Dendritic cell treated with granulocyte-macrophage colony-stimulating factor and Interleukin-4, amounts not matched to agents 40 ng/mL and 50 ng/mL, for 4 days (primary cell): ENCODE data around the gene JARID2.

Experiments
- H3K27ac Mint-ChIP-seq: one replicate; pipeline ENCODE4 v1.8.0; 2022; ENCODE audit warnings: mild to moderate bottlenecking, mixed read lengths
- H3K27me3 Mint-ChIP-seq: one replicate; pipeline ENCODE4 v1.8.0; 2022; ENCODE audit warnings: mild to moderate bottlenecking, mixed read lengths
- H3K36me3 Mint-ChIP-seq: one replicate; pipeline ENCODE4 v1.8.0; 2022; ENCODE audit warnings: low read depth, mixed read lengths
- H3K4me1 Mint-ChIP-seq: one replicate; pipeline ENCODE4 v1.8.0; 2022; ENCODE audit warnings: low read depth, mixed read lengths
- H3K4me3 Mint-ChIP-seq: one replicate; pipeline ENCODE4 v1.8.0; 2022; ENCODE audit warnings: mild to moderate bottlenecking, moderate library complexity, mixed read lengths
- H3K9me3 Mint-ChIP-seq: one replicate; pipeline ENCODE4 v1.8.0; 2022; ENCODE audit warnings: mixed read lengths
- intact Hi-C: fragments of 100-400 bp; cut with micrococcal nuclease; formaldehyde crosslinking; loops from one replicate; pipeline ENCODE4 v1.15.0; 2022

JARID2 gene

DNA sequence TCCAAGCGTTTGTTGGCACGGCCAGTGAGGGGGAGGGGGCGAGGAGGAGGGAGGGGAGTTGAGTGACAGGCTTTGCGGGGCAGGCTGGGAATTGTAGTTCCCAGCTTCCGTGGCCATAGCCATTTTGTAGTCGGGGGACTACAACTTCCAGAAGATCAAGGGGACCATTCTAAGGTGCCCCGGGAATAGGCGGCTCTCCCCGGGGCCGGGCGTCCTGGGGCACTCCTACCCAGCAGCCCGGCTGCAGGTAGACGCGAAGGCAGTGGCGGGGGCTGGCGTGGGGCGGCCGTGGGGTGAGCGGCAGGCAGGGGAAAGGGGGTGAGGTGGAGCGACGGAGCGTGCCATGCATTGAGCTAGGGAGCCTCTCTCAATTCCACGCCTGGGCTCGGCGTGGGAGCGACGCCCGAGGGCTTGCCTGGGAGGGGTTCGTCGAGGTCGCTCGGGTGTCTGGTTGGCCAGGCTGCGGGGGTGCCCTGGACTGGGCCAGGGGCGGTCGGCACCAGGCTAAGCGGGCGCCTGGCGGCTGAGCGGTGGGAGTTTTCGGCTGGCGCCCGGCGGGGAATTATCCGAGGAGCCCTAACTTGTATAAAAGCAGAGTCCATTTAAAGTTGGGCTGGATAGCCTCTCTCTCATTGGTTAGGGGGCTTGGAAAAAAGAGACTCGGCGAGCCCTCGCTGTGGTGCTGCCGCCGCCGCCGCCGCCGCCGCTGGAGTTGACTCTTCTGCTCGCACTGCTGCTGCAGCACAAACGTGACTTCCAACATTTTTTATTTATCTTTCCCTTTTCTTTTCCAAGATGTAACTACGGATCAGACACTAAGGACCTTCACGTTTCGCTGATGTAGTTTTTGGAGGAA, at the start of gene JARID2:
Gene JARID2 (plus strand): TSS at position 709 of the 856 bp plus-strand sequence. CDS start 471 bp downstream, outside the sequence.
- Mint-ChIP-seq H3K27me3 (no peaks in the 10 kb centered on the region), H3K9me3 (no peaks in the 10 kb centered on the region), H3K4me1 (peaks cover 26% of the 10 kb centered on the region), H3K27ac (peak within 1 kb of the TSS; percentile 92), H3K4me3 (peak within 1 kb of the TSS; percentile 85), H3K36me3 (peaks cover 30% of the 10 kb centered on the region)
- intact Hi-C loops = loop anchor here (5.0 kb wide), 3 partner anchors 178 to 1033 kb away; no protein-coding TSS in a partner anchor

DNA sequence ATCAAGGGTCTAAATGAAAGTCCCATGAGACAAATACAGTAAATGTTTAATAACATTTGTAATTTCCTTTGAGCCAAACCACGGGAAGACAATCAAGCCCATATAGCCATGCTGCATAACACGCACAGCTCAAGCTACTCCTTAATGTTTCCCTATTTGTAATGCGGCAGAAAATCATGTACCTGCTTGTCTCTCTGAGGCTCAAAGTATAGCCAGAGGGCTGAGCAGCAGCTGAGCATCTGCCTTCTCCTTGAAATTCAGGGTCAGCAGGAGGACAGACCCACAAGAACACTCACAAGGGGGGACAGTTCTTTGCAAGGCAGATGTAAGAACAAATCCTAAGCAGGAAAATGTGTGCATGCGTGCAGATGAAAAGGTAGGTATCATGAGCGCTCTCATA, 45.8 kb upstream of the JARID2 start:
- H3K27me3 Mint-ChIP-seq = peaks cover 3% of the 10 kb centered on the region
- no peaks in the 10 kb centered on the region for H3K4me1 Mint-ChIP-seq
- H3K9me3 Mint-ChIP-seq = no peaks in the 10 kb centered on the region
- intact Hi-C loops = no loop called here
- no peaks in the 10 kb centered on the region for H3K36me3 Mint-ChIP-seq
- no peak overlapping the region for H3K27ac Mint-ChIP-seq
- H3K4me3 Mint-ChIP-seq = no peak overlapping the region

DNA sequence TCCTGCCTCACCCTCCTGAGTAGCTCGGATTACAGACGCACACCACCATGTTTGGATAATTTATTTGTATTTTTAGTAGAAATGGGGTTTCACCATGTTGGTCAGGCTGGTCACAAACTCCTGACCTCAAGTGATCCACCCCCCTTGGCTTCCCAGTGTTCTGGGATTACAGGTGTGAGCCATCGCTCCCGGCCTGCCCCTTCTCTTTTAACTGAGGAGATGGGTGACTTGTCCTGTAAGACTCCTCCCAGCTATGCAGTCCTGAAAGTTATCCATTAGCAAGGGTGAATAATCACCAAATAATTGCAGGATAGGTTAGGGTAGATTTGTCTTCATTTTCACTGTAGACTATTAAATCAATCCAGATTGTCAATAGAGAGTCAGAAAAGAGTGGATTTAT, 40.5 kb upstream of the JARID2 start:
- Mint-ChIP-seq H3K9me3 (no peaks in the 10 kb centered on the region), H3K27me3 (no peaks in the 10 kb centered on the region), H3K4me3 (no peak overlapping the region), H3K4me1 (peaks cover 27% of the 10 kb centered on the region), H3K27ac (no peak overlapping the region), H3K36me3 (no peaks in the 10 kb centered on the region)
- intact Hi-C loops = no loop called here

DNA sequence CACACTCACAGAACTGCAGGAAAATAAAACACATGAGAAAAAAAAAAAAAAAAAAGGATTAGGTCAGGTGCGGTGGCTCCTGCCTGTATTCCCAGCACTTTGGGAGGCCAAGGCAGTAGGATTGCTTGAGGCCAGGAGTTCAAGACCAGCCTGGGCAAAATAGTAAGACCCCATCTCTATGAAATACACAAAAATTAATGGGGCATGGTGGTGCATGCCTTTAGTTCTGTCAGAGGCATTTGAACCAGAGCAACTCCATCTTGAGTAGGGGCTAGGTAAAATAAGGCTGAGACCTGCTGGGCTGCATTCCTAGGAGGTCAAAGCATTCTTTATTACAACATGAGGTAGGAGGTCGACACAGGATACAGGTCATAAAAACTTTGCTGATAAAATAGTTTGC, 39.0 kb upstream of the JARID2 start:
- H3K36me3 Mint-ChIP-seq = no peaks in the 10 kb centered on the region
- intact Hi-C loops = no loop called here
- no peaks in the 10 kb centered on the region for H3K27me3 Mint-ChIP-seq
- H3K27ac Mint-ChIP-seq = no peak overlapping the region
- H3K4me1 Mint-ChIP-seq = peaks cover 27% of the 10 kb centered on the region
- H3K9me3 Mint-ChIP-seq = no peaks in the 10 kb centered on the region
- H3K4me3 Mint-ChIP-seq = no peak overlapping the region

DNA sequence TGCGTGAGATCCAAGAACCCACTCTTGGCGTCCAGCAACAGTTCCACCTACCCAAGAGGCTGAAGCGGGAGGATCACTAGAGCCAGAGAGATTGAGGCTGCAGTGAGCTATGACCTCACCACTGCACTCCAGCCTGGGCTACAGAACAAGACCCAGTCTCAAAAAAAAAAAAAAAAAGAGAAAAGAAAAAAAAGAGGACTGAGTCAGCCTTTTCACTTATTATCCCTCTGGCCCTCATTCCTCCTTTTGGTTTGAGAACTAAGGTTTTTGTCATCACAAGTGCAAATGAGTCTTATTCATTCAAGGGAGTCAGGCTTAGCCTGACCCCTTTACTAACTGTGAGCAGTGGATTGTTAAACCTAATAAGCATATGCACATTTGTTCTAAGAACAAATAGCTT, 37.9 kb upstream of the JARID2 start:
- intact Hi-C loops = no loop called here
- Mint-ChIP-seq H3K27ac (no peak overlapping the region), H3K9me3 (no peaks in the 10 kb centered on the region), H3K4me3 (no peak overlapping the region), H3K4me1 (peaks cover 27% of the 10 kb centered on the region), H3K27me3 (no peaks in the 10 kb centered on the region), H3K36me3 (no peaks in the 10 kb centered on the region)

DNA sequence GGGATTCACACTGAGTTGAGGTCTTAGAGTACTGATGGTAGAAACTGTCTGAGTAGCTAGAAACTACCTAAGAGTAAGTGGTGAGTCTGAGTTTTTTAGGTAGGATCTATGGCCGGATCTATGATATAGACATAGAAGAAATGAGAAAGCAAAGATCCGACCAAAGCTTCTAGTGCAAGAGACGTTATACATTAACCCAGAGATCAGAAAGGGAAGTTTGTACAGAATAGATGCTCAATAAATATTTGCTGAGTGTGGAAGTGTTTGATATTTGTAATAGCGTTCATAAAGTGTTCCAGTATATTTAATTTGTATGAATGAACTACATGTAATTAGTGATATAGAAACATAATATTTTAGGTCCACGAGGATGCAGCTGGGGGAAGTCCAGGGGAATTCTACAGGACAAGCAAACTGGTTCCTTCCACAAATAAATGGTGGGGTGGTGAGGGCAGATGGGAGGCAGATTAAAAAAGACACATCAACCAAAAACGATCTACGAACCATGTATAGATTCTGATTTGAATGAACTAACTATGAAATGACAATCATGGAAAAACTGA, 31.9 kb upstream of the JARID2 start:
- no peaks in the 10 kb centered on the region for H3K9me3 Mint-ChIP-seq
- H3K4me1 Mint-ChIP-seq = peaks cover 7% of the 10 kb centered on the region
- H3K27ac Mint-ChIP-seq = no peak overlapping the region
- no peaks in the 10 kb centered on the region for H3K27me3 Mint-ChIP-seq
- intact Hi-C loops = no loop called here
- H3K36me3 Mint-ChIP-seq = no peaks in the 10 kb centered on the region
- no peak overlapping the region for H3K4me3 Mint-ChIP-seq

DNA sequence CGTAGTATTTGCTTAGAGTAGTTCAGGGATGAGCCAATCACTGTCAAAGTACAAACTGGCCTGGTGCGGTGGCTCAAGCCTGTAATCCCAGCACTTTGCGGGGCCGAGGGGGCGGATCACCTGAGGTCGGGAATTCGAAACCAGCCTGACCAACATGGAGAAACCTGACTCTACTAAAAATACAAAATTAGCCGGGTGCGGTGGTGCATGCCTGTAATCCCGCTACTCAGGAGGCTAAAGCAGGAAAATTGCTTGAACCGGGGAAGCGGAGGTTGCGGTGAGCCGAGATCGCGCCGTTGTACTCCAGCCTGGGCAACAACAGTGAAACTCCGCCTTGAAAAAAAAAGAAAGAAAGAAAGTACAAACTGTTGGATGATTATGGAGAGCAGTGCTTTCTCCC, 27.5 kb upstream of the JARID2 start:
- no peaks in the 10 kb centered on the region for H3K36me3 Mint-ChIP-seq
- intact Hi-C loops = no loop called here
- no peaks in the 10 kb centered on the region for H3K27me3 Mint-ChIP-seq
- H3K4me1 Mint-ChIP-seq = peaks cover 29% of the 10 kb centered on the region
- H3K9me3 Mint-ChIP-seq = no peaks in the 10 kb centered on the region
- no peak overlapping the region for H3K4me3 Mint-ChIP-seq
- H3K27ac Mint-ChIP-seq = no peak overlapping the region

DNA sequence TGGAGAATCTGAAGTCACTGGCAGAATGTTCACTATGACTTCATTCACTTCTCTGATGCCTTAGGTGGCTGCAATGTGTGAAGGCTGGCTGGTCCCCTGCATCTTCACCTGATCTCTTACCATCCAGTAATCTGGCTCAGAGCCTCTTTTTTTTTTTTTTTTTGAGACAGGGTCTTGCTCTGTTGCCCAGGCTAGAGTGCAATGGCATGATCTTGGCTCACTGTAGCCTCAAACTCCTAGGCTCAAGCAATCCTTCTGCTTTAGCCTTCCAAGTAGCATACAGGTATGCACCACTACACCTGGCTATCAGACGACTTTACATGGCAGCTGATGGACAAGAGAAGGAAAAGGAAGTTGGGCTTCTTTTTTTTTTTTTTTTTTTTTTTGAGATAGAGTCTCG, 25.8 kb upstream of the JARID2 start:
- intact Hi-C loops = no loop called here
- no peaks in the 10 kb centered on the region for H3K36me3 Mint-ChIP-seq
- no peak overlapping the region for H3K27ac Mint-ChIP-seq

DNA sequence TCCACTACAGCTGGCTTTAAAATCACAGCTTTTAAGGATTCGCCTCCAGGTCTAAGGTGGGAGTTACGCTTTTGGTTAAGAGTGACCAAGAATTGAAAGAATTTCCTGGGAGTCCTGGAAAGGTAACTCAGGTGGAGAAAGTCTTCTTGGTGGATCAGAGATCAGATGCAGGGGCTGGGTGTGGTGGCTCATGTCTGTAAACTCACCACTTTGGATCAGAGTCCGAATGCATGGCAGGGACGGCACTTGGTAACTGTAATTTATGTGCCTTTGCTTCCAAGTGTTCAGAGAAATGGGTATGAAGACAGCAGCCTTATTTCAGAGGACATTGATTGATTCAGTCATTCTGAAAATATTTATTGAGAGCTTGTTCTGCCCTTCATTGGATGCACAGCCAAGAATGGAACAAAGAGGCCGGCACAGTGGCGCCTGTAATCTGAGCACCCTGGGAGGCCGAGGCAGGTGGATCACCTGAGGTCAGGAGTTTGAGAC, 18.0 kb upstream of the JARID2 start:
- intact Hi-C loops = no loop called here
- H3K9me3 Mint-ChIP-seq = no peaks in the 10 kb centered on the region
- H3K27me3 Mint-ChIP-seq = no peaks in the 10 kb centered on the region
- H3K4me1 Mint-ChIP-seq = peaks cover 15% of the 10 kb centered on the region
- H3K27ac Mint-ChIP-seq = no peak overlapping the region
- no peaks in the 10 kb centered on the region for H3K36me3 Mint-ChIP-seq
- H3K4me3 Mint-ChIP-seq = no peak overlapping the region

More for the DNA sequence above, 25.8 kb upstream of the JARID2 start:
- no peaks in the 10 kb centered on the region for H3K27me3 Mint-ChIP-seq
- peaks cover 35% of the 10 kb centered on the region for H3K4me1 Mint-ChIP-seq
- no peak overlapping the region for H3K4me3 Mint-ChIP-seq
- no peaks in the 10 kb centered on the region for H3K9me3 Mint-ChIP-seq

DNA sequence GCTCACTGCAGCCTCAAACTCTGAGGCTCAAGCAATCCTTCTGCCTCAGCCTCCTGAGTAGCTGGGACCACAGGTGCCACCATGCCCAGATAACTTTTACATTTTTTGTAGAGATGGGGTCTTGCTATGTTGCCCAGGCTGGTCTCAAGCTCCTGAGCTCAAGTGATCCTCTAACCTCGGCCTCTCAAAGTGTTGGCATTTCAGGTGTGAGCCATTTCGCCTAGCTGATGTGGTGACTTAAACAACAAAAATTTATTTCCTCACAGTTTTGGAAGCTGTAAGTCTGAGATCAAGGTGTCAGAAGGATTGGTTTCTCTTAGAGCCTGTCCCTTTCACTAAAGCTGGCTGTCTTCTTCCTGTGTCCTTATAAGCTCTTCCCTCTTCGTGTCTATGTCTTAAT, 15.0 kb upstream of the JARID2 start:
- H3K4me1 Mint-ChIP-seq = no peaks in the 10 kb centered on the region
- no peaks in the 10 kb centered on the region for H3K36me3 Mint-ChIP-seq
- H3K27ac Mint-ChIP-seq = no peak overlapping the region
- H3K27me3 Mint-ChIP-seq = no peaks in the 10 kb centered on the region
- intact Hi-C loops = no loop called here
- no peak overlapping the region for H3K4me3 Mint-ChIP-seq
- no peaks in the 10 kb centered on the region for H3K9me3 Mint-ChIP-seq

DNA sequence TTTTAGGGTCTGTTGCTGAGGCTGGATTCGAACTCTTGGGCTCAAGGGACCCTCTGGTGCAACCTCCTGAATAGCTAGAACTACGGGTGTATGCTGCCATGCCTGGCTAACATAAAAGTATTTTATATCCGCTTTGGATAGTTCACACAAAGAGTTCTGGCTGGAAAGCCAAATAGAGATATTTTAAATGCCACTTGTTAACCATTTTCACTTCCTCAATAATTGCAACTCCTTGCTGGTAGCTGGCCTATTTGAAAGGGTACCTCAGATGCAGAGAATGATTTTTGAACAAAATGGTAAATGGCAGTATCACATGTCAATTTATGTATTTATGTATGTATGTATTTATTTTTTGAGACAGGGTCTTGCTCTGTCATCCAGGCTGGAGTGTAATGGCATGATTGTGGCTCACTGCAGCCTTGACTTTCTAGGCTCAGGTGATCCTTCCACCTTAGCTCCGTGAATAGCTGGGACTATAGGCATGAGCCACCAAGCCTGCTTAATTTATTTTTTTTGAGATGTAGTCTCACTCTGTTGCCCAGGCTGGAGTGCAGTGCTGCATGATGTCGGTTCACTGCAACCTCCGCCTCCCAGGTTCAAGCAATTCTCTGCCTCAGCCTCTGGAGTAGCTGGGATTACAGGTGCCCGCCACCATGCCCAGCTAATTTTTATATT, 12.9 kb upstream of the JARID2 start:
- Mint-ChIP-seq H3K4me3 (no peak overlapping the region), H3K4me1 (no peaks in the 10 kb centered on the region), H3K27ac (no peak overlapping the region), H3K36me3 (no peaks in the 10 kb centered on the region), H3K27me3 (no peaks in the 10 kb centered on the region), H3K9me3 (no peaks in the 10 kb centered on the region)
- intact Hi-C loops = no loop called here

DNA sequence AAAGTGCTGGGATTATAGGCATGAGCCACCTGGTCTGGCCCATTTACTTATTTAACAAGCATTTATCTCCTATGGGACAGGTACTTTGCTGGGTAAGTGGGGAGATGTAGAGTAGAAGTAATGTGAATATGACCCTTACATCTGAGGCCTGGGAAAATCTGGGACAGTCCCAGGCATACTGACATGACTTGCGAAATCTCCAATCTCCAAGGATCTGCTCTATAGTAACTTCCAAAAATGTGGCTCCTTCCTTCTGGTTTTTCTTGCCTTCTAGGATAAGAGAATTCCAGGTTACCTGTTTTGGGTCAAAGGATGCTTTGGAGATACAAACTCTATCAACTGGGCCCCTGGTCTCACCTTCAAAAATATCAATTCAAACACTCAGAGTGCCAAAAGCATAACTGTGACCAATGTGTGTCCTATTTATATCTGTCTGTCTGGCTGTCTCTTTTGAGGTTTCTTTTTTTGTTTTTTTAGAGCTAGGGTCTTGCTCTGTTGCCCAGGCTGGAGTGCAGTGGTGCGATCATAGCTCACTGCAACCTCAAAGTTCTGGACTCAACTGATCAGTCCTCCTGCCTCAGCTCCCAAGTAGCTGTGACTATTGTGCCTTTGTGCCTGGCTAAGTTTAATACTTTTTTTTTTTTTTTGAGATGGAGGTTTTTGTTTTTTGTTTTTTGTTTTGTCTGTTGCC, 11.7 kb upstream of the JARID2 start:
- no peaks in the 10 kb centered on the region for H3K9me3 Mint-ChIP-seq
- no peak overlapping the region for H3K27ac Mint-ChIP-seq
- no peaks in the 10 kb centered on the region for H3K36me3 Mint-ChIP-seq
- H3K4me1 Mint-ChIP-seq = no peaks in the 10 kb centered on the region
- H3K4me3 Mint-ChIP-seq = no peak overlapping the region
- intact Hi-C loops = no loop called here
- no peaks in the 10 kb centered on the region for H3K27me3 Mint-ChIP-seq

DNA sequence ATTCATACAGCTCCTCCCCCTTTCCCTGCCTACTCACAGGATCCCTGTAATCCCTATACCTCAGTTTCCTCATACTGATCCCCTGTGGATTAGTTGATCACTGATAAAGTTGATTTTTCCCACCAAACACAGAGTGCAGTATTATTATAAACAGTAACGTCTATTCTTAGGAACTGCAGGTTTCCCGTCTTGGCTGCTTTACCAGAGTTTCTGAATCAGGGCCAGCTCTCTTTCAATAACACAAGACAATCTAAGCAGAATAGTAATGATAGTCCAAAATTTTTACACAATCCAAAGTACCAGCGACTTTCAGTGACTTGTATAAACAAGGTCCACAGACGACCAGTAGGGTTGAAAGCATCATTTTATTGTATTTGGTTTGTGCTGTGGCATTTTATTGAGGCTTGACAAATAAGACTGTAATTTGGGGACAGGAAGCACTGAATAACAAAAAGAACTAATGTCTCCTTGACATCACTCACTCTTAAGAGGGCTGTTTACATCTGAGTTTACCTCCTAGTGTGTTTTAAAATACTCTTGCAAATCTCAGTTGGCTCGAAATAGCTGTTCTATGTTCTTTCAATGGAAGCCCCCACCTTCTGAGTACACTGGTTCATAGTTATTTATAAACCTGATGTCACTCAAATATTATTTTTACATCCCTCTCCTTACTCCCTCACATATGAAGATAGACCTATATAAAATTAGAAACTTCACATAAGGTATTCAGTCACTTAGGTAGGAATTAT, 6.1 kb upstream of the JARID2 start:
- Mint-ChIP-seq H3K9me3 (no peaks in the 10 kb centered on the region), H3K27ac (no peak overlapping the region), H3K4me3 (no peak overlapping the region), H3K27me3 (no peaks in the 10 kb centered on the region), H3K36me3 (no peaks in the 10 kb centered on the region), H3K4me1 (peaks cover 10% of the 10 kb centered on the region)
- intact Hi-C loops = no loop called here
